HG02840 (cell line): ENCODE data around the gene TNFRSF18.

ENCODE experiments used
- ATAC-seq: cut with Tn5 transposase; IDR thresholded peaks from one replicate; pipeline ENCODE4 v1.9.1; 2021; ENCODE audit warnings: mild to moderate bottlenecking, moderate library complexity, moderate number of reproducible peaks; ENCODE audit not compliant: unreplicated experiment, low FRiP score

Gene TNFRSF18

DNA sequence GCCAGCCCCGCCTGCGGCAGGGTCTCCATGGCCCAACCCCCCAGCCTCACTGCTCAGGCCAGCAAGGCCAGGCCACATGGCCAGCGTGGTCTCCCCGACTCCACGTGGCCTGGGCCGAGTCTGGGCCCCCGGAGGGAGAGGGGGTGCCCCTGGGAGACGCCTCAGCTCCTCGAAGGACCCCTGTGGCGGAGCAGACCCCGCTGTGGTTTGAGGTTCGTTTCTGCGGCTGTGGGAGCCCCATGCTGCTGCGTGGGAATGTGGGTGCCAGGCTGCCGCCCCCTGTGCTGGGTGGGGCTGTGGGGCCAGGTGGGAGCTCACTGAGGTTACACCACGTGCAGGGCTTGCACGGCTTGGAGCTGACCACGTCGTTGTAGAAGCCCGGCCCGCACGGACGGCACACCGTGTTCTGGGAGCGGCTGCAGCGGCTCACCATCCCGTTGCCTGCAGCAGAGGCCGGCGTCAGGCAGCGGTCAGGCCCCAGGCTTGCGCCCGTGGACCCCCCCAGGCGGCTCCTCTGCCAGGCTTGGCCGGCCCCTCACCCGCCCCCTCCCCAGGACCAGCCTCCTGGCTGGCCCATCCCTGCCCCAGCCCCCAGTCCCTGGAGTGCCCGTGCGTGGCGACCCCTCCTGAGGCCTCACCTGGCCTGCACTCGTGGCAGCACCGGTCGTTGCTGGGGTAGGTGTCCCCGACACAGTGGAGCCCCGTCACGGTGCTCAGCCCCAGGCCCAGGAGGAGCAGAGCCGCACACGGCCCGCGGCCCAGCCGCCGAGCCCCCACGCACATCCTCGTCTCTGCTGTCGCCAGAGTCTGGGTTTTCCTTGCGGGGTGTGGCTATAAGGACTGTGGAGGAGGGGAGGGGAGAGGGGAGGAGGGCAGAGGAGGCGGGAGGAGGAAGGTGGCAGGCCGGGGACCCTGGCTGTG, 7.2 kb upstream of the TNFRSF18 start, which contains the start of gene TNFRSF4:
TSS of gene TNFRSF4 (minus strand) at position 809 of the 921 bp plus-strand sequence. CDS start at position 783, 26 bp downstream.
- no peak for ATAC-seq

DNA sequence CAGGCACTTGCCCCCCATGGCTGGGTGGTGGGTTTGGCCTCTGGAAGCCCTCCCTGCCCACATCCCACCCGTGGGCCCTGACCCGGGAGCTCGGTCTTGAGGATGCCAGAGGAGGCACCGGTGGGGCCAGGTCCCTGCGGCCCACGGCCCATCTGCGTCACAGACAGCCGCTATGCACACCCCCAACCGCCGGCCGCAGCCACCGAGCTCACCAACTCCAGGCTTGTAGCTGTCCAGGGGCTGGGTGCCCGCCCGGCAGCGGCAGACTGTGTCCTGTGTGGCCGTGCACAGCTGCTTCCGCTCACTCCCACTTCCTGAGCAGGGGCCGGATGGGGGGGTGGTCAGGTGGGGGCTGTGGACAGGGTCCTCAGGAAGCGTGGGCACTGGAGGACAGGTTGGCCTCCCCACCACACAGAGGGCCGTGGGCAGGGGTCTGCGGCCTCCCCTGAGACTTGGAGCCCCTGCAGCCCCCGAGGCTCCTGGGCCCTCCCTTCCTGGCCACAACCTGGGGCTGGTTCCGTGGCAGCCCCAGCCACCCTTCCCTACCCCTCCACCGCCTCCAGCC, 6.5 kb upstream of the TNFRSF18 start:
- ATAC-seq: no peak

DNA sequence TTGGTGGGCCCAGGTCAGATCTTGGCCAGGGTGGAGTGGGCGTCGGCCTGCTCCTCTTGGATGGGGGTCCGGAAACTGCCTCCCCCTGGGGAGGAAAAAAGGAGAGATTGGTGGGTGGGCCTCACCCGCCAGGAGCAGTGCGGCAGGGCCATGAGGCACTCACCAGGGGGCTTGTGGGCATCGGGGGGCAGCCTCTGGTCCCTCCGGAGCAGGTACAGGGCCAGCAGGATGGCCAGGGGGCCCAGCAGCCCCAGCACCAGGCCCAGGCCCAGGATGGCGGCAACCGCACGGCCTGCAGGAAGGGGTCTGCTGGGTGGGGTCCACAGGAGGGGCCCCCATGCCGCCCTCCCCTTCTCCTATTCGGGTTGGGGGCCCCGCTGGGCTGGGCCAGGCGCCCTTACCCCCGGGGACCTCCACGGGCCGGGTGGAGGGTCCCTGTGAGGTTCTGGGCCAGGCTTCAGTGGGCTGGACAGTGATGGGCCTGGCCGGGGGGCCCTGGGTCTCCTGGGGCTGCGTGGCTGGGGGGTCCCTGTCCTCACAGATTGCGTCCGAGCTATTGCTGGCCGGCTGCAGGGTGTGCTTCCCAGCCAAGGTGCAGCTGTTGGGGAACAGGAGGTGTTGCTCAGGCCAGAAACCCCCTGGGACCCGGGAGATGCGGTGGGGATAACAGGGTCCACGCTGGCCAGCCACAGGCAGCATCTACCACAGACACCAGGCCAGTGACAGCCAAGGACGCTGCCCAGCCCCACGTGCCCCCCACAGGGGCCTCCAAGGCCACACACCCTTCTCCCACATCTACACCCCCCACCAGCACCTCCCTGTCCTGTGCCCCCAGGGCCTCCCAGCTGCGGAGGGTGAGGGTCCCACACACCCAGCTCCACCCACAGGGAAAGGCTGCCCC, 5.4 kb upstream of the TNFRSF18 start:
- no peak for ATAC-seq

DNA sequence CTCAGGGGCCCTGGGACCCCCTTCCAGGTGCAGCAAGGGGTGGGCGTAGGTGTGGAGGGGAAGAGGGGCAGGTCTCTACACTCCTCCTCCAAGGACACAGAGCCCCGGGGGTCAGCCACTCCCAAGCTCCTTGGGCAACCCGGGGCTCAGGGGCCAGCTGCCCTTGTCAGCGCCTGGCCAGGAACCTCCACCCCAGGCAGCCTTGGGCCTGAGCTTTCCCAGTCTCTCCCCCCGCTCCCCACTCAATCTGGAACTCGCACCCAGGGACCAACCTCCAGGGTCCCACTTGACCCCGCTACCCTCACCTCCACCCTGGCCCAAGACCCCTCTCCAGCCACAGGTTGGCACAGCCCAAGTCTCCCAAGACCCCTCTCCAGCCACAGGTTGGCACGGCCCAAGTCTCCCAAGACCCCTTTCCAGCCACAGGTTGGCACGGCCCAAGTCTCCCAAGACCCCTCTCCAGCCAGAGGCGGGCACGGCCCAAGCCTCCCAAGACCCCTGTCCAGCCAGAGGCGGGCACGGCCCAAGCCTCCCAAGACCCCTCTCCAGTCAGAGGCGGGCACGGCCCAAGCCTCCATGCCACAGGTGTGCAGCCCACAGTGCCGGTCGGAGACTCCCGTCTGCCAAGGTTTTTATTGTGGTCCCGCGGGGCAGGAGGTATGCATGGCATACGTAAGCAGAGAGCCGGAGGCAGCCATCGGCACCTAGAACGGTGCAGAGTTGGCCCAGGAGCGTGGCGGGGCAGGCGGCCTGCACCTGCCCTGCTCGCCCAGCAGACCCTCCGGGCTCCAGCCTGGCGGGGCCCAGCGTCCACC, 4.5 kb upstream of the TNFRSF18 start:
- ATAC-seq: no peak

DNA sequence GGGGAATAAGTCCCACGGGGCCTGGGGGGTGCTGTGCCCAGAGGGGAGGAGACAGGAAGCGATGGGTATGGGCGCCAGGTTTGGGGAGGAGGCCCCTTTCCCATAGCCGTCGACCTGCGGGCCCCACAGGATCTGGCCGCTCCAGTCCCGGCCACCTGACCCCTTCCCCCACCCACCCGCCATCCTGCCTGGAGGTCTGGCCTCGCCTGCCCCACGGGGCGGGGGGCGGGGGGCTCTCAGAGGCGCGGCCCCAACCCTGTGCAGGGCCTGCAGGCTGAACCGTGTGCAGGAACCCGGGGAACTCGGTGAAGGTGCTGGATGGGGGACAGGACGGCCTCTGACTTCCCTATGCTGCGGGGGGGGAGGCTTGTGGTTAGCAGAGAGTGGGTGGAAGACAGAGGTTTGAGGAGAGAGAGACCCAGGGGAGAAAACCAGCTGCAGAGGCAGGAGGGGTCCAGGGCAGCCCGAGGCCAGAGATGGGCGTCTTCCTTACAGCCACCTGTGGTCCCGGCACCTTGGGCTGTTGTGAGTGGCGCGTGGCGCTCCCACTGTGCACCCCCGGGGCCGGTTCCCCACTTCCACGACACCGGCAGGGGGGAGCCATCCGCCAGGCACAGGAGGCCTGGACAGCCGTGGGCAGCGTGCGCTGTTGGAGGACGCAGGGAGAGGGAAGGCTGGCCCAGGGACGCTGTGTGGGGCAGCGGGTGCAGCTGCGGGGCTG, 2.5 kb upstream of the TNFRSF18 start:
- ATAC-seq: no peak

DNA sequence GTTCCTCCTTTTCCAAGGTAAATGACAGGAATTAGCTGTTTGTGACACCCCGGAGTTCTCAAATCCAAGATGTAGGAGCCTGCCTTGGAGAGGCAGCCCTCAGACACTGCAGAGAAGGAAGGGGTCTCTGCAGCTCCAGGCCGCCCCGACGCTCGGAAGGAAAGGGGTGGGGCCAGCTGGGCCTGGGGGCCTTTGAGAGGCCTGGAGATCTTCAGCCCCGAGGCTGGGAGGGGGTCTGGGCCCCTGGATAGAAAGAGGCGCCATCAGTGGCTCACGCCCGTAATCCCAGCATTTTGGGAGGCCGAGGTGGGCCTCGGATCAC, 1.1 kb upstream of the TNFRSF18 start:
- no peak for ATAC-seq

DNA sequence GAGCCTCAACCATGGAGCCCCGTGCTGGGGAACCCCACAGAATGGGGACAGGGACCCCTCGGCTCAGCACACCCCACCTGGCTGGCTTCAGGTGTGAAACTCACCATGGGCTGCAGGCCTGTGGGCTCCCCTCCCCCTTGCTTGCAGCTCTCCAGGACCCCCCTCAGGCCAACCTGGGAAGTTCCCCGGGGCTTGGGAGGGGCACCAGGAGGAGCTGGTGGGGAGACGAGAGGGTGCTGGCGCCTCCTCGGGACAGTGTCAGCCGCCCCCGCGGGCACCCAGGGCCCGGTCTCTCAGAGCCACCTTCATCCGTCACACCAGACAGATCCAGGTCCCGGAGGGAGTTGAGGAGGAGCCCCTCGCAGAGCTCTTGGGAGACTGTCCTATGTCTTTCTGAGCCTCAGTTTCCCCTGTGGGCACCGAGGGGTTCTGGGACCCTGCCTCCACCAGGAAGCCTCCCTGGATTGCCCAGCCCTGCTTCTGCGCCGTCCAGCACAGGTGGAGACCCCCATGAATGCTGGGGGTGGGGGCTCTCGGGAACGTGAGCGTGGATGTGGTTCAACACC, 657 bp upstream of the TNFRSF18 start:
- no peak for ATAC-seq

DNA sequence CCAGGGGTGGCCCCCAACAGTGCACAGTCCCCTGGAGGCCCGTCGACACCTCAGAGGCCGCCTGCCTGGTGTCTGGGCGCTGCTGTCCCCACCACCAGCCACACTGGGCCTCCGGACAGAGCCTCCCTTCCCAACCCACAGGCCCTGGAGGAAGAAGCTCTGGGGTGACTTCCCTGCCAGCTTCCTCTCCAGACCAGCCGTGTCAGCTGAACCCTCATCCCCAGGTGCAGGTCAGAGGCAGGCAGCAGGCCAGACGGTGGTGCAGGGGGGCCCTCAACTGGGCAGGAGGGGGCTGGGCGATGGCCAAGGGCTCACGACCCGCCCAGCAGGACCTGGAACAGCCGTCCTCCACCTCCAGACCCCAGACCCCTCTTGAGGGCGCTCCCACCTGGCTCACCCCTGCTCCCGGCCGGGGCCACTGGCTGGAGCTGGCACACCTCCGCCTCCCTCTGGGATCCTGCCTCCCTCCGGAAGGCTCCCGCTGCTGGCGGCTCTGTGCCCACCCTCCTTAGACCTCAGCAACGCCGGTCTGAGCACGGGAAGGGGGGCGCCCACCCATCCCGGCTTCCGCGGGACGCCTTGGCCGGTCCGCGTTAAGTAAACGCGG, 520 bp downstream of the TNFRSF18 start:
- ATAC-seq: no peak

DNA sequence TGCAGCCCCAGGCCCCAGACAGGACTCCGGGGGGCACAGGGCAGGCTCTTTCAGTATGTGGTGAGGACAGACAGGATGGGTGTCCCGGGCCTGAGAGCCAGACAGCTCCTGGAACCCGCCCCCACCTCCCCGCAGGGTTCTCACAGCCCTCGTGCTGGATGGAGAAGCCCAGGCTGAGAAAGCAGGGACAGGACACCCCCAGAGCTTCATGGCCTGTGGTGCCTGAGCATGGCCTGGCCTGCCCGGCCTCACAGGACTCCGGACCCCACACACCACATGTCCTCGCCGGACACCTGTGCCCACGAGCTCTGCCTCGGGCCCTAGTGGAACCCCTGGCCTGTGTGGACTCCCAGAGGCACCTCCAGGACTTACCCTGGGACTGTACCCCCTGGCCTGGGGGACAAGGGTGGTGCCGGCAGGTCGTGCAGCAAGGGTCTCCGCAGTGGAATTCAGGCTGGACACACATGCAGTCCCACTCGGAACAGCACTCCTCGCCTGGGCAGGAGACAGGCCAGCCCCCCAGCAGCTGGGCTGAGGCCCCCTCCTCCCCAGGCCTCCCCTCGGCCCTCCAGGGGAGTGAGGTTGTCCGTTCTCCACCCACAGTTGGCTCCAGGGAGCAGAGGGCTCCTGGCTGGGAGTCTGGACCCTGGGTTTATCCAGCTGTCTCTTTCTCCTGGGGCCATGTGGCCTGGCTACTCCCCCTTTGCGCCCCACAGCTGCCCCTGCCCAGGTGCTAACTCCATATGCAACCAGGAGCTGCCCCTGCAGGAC, 1.2 kb downstream of the TNFRSF18 start:
- no peak for ATAC-seq

DNA sequence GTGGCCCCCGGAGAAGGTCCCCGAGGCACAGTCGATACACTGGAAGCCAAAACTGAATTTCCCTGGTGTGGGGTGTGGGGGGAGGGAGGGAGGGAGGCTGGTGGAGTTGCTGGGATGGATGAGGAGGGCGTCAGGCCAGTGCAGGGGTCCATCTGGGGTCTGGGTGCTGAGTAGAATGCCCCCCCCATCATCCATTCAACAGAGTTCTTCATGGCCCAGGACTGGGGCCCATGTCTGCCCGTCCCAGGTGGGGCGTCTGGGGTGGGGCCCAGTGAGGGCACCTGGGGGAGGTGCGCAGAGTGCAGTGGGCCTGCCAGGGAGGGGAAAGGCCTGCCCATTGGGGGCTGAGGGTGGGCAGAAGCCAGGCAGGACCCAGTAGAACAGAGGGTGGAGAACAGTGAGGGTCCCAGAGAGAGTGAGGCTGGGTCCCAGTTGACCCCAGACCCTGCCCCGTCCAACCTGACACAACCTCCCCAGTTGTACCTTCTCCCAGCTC, 1.9 kb downstream of the TNFRSF18 start:
- ATAC-seq: no peak

DNA sequence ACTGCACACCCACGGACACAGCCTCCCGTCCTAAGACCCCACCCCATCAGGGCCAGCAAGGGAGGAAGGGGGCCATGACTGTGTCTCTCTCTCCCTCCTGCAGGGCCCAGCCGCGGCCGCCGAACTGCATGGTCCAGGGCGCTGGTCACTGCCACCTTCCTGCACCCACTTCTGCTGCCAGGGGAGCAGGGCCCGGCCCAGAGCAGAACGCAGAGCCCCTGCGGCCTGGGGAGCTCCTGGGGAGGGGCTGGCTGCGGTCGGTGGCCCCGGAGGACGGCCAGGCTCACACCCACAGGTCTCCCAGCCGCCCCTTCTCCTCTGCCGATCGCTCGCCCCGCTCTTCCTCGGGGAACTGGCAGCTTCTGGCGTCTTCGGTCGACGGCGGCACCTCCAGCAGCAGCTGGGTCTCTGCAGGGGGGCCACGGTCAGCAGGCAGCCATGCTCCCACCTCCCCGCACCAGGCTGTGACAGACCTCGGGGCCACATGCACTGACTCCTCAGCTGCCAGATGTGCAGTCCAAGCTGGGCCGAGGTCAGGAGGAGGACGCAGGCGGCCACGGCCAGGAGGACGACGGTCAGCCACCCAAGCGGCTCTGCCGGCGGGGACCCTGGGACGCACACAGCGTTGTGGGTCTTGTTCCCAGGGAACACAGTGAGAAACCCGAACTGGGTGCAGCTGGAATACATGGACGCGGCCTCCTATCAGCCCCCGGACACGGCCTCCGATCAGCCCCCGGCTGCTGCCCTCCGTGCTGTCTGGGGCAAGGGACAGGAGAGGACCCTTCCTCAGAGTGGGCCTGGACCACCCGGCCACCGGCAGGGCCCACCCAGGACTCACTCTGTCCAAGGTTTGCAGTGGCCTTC, 2.6 kb downstream of the TNFRSF18 start:
- no peak for ATAC-seq

DNA sequence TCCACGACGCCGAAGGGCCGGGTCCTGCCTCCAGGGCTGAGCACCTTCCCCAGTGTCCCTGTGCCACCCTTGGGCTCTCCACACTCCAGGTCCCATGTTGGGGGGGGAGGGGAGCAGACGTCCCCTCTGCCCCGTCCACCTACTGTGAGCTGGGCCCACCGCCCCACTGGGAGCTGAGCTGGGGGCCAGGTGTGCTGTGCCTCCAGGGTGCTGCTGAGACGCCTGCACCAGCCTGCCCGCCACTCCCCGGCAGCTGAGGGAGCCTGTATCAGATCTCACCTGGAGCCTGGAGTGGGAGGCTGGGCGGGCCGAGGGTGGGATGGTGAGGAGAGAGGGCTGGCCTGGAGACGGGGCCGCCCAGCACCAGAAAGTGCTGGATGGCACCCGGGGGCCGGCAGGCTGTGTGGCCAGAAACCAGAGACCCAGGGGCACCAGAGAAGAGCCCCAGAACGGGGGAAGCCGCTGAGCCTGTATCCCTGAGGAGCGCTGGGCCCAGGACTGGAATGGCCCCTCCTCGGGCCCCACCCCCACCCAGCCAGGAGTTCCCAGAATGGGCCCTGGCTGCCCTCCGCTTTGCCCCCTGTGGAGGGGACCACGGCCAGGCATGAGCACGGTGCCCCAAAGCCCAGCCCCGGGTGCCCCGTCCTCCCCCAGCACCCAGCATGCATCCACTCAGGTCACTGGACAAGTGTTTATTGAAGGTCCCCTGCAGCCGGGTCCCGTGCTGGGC, 3.4 kb downstream of the TNFRSF18 start:
- no peak for ATAC-seq

DNA sequence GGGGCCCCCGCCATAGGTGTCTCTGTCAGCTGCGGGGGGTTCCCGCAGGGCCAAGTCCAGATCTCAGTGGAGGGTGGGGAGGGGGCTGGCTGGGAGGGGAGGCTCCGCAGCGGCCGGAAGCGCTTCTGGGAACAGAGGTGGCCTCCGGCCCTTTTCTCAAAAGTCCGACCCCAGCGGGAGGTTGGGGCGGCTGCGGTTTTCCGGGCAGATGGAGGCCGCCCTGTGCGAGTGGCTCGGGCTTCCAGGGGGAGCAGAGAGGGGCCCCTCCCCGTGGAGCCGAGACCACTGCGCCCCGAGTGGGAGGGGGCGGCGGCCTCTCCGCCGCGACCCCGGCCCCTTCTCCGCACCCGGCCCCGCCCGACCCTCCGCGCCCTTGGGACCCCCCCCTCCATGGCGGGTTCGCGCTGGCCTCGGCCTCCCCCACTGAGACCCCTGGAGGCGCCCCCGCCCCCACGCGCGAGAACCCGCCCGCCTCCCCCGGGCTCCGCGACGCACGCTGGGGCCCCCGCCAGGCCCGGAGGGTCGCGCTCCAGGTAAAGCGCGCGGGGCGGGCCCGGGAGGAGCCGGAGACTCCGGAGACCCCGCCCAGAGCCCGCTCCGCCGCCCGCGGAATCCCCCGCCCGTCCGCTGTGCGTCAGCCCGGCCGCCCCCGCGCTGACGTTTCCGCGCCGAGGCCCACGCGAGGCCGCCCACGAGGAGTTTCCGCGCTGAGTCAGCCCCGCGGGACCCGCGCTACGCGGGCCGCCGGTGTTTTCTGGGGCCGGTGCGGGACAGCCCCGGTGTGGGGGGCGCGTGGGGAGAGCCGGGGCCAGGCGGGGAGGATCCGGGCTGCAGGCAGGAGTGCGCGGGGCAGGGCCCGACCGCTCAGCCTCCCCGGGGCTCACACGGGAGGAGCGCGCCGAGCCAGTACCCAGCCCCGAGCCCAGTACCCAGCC, 5.2 kb downstream of the TNFRSF18 start:
- peak; percentile 51 for ATAC-seq

DNA sequence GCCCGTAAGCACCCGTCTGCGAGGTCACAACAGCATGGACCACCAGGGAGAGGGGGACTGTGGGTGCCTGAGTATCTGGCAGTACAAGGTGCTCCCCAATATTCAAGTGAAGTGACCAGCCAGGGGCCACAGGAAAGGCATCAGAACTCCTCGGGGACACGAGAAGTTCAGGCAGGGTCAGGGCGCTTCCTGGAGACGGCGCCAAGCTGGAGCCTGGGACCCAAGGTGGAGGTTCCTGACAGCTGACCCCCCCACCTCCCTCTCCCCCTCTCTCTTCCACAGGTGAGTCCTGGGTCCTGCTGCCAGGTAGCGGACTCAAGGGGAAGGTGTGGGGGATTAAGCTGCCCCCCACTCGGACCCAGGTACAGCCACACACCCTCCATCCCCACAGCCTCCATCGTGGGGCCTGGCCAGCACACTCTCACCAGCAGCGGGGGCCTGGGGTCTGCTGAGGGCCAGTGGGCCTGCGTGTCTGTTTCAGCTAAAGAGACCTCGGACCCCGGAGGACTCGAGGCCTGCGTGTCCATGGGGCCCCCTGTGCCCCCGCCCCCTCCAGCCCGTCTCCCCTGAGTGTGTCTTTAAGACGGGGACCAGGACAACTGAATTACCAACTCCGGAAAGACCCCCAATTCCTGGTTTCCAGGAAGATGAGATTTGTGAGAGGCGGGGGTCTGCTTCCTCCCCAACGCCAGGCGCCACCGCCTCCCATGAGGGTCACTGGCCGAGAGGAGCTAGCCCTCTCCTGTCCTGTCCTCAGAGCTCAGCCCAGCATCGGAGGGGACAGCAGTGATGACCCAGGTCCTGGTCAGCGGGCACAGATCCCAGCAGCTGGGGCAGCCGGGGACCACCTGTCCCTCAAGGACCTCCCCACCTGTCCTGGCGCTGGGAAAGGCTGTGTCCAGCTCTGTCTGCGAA, 6.2 kb downstream of the TNFRSF18 start:
- no peak for ATAC-seq
